Measurements from ENCODE around the gene RGS9.

DNA sequence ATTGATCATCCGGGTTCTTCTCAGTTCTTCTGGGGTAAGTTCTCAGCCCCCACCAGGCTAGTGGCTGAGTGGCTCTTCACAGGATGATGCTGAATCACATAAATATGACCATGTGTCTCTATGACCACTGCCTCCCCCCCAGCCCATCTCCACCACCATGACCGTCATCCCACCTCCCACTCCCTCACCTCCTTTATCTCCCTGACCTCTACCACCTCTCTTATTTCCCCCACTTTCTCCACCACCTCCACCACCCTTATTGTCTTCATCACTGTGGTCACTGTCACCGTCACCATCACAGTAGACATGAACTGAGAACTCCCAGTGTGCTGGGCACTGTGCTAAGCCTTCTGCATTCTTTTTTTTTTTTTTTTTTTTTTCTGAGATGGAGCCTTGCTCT is 32.5 kb downstream of the RGS9 start:
- TF ChIP-seq CTCF (IDR thresholded peaks at IDR 0.05) (no peak), POLR2A (IDR thresholded peaks at IDR 0.05) (no peak), POLR2AphosphoS5 (IDR thresholded peaks at IDR 0.05) (no peak), EP300 (IDR thresholded peaks at IDR 0.05) (no peak)

Measured in stomach (tissue), 4 donors.